ENCODE results near the gene TMEM91. TPM values are rescaled to one million over a fixed set of nuclear protein-coding genes. Genes with fewer than 3 reads are reported as not detected.

The TMEM91 gene
- total RNA-seq, 4 donors from 2014 or later: 9.7 to 17.2 (median 14.1) TPM

- intact Hi-C loops (cut with DNase I): no loop called here
- Histone ChIP-seq H3K27ac (replicated peaks in 1 of 4) (peak overlapping the region in 1 of 4 donors; percentile 23), H3K36me3 (peaks cover 60 to 99% (median 95%) of the 10 kb centered on the region in 4 donors)
Observed at GRCh38 chr19:41420101-41420880, 44.0 kb downstream of the TMEM91 start.

DNA sequence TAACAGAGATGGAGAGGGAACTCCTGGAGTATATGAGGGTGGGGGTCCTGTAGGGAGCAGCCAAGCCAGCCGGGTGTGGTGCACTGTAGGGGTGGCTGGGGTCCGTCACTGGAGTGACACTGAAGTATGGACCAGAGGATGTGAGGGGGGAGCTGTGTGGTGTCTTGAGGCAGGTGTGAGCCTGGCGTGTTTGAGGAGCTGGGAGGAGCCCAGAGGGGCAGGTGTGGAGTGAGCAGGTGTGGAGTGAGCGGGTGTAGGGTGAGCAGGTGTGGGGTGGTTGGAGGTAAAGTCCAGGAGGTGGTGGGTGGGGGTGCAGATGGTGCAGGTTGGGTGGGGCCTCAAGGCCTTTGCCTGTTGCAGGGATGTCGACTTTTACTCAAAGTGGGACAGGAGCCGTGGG lies 45.0 kb downstream of the TMEM91 start:
- 83% methylated on average over 6 of the region's 6 CpGs for WGBS

More at GRCh38 chr19:41420101-41420880, 44.0 kb downstream of the TMEM91 start:
- 61% methylated on average over 8 of the region's 8 CpGs for WGBS
- H3K4me1 ChIP-seq: peaks cover 5 to 17% (median 11%) of the 10 kb centered on the region in 4 donors
- no peak for DNase-seq (ENCODE audit: extremely low spot score)
- no peaks in the 10 kb centered on the region for H3K9me3 ChIP-seq
- no peak for TF ChIP-seq POLR2AphosphoS5 (IDR thresholded peaks at IDR 0.05)
- TF ChIP-seq EP300 (IDR thresholded peaks at IDR 0.05): no peak
- TF ChIP-seq CTCF (IDR thresholded peaks at IDR 0.05): no peak
- no peak for TF ChIP-seq POLR2A (IDR thresholded peaks at IDR 0.05; ENCODE audit: low read depth)
- no peak overlapping the region for H3K4me3 ChIP-seq
- H3K27me3 ChIP-seq: no peaks in the 10 kb centered on the region

DNA sequence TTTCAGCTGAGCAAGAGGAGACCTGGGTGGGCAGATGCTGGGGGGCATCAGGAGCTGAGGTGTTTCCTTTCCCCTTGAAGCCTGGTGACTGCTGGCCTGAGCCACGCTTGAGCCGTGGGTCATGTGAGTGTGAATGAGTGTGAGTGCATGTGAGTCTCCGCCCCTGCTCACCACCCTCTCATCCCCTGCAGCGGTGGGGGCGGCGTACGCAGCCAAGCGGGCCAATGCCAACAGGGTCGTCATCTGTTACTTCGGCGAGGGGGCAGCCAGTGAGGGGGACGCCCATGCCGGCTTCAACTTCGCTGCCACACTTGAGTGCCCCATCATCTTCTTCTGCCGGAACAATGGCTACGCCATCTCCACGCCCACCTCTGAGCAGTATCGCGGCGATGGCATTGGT lies 45.6 kb downstream of the TMEM91 start:
- intact Hi-C loops (cut with DNase I): no loop called here
- peaks cover 22 to 34% (median 26%) of the 10 kb centered on the region in 4 donors for H3K4me1 ChIP-seq
- 96% methylated on average over 11 of the region's 20 CpGs for WGBS
- H3K4me3 ChIP-seq: no peak overlapping the region
- peaks cover 54 to 94% (median 90%) of the 10 kb centered on the region in 4 donors for H3K36me3 ChIP-seq
- no peak for TF ChIP-seq POLR2AphosphoS5 (IDR thresholded peaks at IDR 0.05)
- TF ChIP-seq POLR2A (IDR thresholded peaks at IDR 0.05; ENCODE audit: low read depth): no peak
- no peak for TF ChIP-seq EP300 (IDR thresholded peaks at IDR 0.05)
- no peak for TF ChIP-seq CTCF (IDR thresholded peaks at IDR 0.05)
- H3K27me3 ChIP-seq: no peaks in the 10 kb centered on the region
- H3K9me3 ChIP-seq: no peaks in the 10 kb centered on the region
- H3K27ac ChIP-seq (replicated peaks in 1 of 4): no peak overlapping the region
- no peak for DNase-seq (ENCODE audit: extremely low spot score)

More for the DNA sequence above, 45.0 kb downstream of the TMEM91 start:
- Histone ChIP-seq H3K36me3 (peaks cover 57 to 100% (median 96%) of the 10 kb centered on the region in 4 donors), H3K27me3 (no peaks in the 10 kb centered on the region), H3K4me1 (peaks cover 15 to 28% (median 21%) of the 10 kb centered on the region in 4 donors), H3K4me3 (no peak overlapping the region), H3K27ac (replicated peaks in 1 of 4) (peak overlapping the region in 2 of 4 donors; percentile 23 to 44), H3K9me3 (no peaks in the 10 kb centered on the region)
- TF ChIP-seq EP300 (IDR thresholded peaks at IDR 0.05) (no peak), POLR2A (IDR thresholded peaks at IDR 0.05; ENCODE audit: low read depth) (no peak), POLR2AphosphoS5 (IDR thresholded peaks at IDR 0.05) (no peak), CTCF (IDR thresholded peaks at IDR 0.05) (no peak)
- no peak for DNase-seq (ENCODE audit: extremely low spot score)
- intact Hi-C loops (cut with DNase I): no loop called here

GRCh38 chr19:41422456-41422855 lies 46.1 kb downstream of the TMEM91 start:
- no peaks in the 10 kb centered on the region for H3K27me3 ChIP-seq
- peaks cover 51 to 89% (median 85%) of the 10 kb centered on the region in 4 donors for H3K36me3 ChIP-seq
- 84% methylated on average over 18 of the region's 18 CpGs for WGBS
- no peak overlapping the region for H3K27ac ChIP-seq (replicated peaks in 1 of 4)
- peaks cover 27 to 39% (median 29%) of the 10 kb centered on the region in 4 donors for H3K4me1 ChIP-seq
- H3K4me3 ChIP-seq: no peak overlapping the region
- no peaks in the 10 kb centered on the region for H3K9me3 ChIP-seq
- no peak for DNase-seq (ENCODE audit: extremely low spot score)
- intact Hi-C loops (cut with DNase I): no loop called here
- TF ChIP-seq POLR2A (IDR thresholded peaks at IDR 0.05; ENCODE audit: low read depth) (no peak), POLR2AphosphoS5 (IDR thresholded peaks at IDR 0.05) (no peak), EP300 (IDR thresholded peaks at IDR 0.05) (no peak), CTCF (IDR thresholded peaks at IDR 0.05) (no peak)

Data from esophagus muscularis mucosa (tissue), 4 donors.